ENCODE data around the gene JAKMIP2.

The JAKMIP2 gene

DNA sequence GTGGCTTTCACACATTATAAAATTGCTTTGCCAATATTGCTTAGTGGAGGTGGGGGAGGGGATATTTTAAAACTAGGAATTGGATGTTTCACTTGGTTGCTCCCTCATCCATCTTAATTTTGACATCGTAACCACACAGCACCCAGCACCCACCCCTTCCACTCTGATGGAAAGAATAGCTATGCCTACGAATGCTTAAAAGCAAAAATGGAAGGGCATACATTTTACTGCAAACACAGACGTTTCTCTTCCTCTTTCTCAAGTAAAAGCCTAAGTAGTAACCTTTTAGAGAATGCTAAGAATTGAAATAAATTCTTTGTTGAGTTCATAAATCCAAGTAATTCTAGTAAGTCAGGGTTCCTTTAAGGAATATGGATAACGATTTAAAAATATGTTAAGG lies 69.9 kb downstream of the JAKMIP2 start:
- no peak for TF ChIP-seq ZNF274 (IDR thresholded peaks at IDR 0.05; ENCODE audit: low read depth, low read length)
- no peak overlapping the region for H3K4me3 ChIP-seq (ENCODE audit: low read length)

- no peak for TF ChIP-seq ZNF274 (IDR thresholded peaks at IDR 0.05; ENCODE audit: low read depth, low read length)
- no peak overlapping the region for H3K4me3 ChIP-seq (ENCODE audit: low read length)
These were observed 70.5 kb downstream of the JAKMIP2 start for GRCh38 chr5:147712019-147712418.

DNA sequence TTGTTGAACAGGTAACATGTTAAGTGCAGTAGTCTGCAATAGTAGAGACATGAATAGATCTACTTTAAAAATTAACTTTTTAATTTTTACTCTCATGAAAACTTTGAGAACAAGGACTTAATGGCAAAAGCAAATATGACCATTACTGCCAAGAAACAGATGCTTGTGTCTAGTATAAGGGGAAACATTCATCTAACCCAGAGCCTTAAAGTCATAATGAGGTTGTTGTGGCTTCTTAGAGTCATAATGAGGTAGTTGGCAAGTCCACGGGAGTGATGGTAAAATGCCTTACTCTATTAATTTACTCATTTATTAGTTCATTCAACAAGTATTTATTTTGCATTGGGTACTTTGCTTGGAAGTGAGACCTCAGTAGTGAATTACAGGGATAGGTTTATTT lies 71.5 kb downstream of the JAKMIP2 start:
- no peak for TF ChIP-seq ZNF274 (IDR thresholded peaks at IDR 0.05; ENCODE audit: low read depth, low read length)
- no peak overlapping the region for H3K4me3 ChIP-seq (ENCODE audit: low read length)

GRCh38 chr5:147708708-147709107 lies 73.8 kb downstream of the JAKMIP2 start:
- no peak overlapping the region for H3K4me3 ChIP-seq (ENCODE audit: low read length)
- no peak for TF ChIP-seq ZNF274 (IDR thresholded peaks at IDR 0.05; ENCODE audit: low read depth, low read length)

DNA sequence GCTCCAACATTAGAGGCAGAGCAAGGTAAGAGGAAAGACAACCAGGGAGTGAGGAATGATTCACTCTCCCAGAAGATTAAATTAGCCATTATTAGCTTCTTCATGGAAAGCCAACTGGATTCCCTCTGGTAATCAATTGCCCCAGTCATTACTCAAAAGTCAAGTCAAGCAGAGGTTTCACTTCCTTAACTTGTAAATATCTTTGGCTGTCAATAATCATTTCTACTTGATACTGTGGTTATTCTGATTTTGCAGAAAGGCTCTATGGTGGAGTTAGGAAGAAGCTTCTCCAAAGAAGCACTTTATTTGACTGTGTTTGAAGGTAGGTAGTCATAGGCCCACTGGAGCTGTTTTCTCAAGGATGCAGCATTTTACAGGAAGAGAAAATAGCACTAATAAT lies 78.0 kb downstream of the JAKMIP2 start:
- H3K4me3 ChIP-seq (ENCODE audit: low read length): no peak overlapping the region
- no peak for TF ChIP-seq ZNF274 (IDR thresholded peaks at IDR 0.05; ENCODE audit: low read depth, low read length)

- no peak overlapping the region for H3K4me3 ChIP-seq (ENCODE audit: low read length)
- no peak for TF ChIP-seq ZNF274 (IDR thresholded peaks at IDR 0.05; ENCODE audit: low read depth, low read length)
These were observed 81.1 kb downstream of the JAKMIP2 start for GRCh38 chr5:147701468-147701867.

DNA sequence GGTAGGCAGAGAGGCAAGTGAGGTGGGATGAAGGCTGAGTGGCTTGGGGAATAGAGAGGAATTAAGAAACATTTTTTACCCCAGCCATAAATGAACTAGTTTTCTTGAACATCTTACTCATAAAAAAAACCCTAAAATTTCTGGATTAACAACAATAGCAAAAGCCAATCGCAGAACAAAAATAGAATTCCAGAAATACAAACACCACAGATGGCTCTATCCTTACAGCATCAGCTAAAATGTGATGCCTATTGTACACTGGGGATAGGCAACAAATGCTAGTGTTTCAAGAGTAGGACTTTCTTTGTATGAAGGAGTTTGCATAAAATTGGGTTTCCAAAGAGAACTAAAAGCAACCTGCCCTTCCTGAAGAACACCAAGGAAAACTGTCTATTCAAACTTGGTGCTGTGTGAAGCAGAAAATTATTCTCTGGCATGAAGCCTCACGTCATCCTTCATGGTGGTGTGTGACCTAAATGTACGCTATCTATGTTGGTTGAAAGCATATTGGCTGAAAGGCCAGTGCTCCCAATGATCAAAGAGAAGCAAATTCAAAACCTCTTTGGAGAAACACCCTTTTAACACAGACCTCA lies 82.9 kb downstream of the JAKMIP2 start:
- TF ChIP-seq ZNF274 (IDR thresholded peaks at IDR 0.05; ENCODE audit: low read depth, low read length): no peak
- no peak overlapping the region for H3K4me3 ChIP-seq (ENCODE audit: low read length)

- H3K4me3 ChIP-seq (ENCODE audit: low read length): no peak overlapping the region
- no peak for TF ChIP-seq ZNF274 (IDR thresholded peaks at IDR 0.05; ENCODE audit: low read depth, low read length)
These were observed 85.1 kb downstream of the JAKMIP2 start for GRCh38 chr5:147697380-147697779.

DNA sequence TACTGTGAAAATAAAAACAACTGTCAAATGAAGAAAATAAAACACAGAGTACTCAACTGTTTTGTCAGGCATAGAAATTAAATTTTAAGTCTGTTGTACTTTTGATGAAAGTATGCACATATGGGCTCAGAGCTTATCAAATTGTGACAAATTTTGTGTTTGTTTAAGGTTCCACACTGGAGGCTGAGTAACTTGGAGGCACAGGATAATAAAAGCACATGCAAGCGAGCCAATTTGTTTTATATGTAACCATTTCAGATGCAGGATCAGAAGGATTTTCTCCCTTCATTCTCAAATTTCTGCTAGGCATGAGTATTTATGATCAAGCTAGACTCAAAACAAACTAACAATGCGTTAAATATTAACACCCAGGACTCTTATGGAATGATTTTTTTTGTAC lies 87.8 kb downstream of the JAKMIP2 start:
- TF ChIP-seq ZNF274 (IDR thresholded peaks at IDR 0.05; ENCODE audit: low read depth, low read length): no peak
- no peak overlapping the region for H3K4me3 ChIP-seq (ENCODE audit: low read length)

DNA sequence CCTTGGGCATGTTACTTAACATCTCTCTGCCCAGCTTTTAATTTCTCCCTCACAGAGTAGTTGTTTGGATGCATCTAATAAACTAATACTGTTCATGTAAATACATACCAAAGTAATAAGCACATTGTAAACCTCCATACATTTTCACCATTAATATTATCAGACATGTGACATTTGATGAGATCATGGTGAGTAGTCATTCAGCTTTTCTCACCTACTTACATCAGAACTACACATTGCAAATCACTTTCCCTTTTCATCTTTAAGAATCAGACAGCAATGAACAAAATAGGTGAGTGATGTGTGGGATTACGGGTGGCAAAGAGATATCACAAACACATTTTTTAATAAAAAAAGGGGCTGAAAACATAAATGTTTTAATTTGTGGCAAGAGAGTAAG lies 89.3 kb downstream of the JAKMIP2 start:
- TF ChIP-seq ZNF274 (IDR thresholded peaks at IDR 0.05; ENCODE audit: low read depth, low read length): no peak
- no peak overlapping the region for H3K4me3 ChIP-seq (ENCODE audit: low read length)

DNA sequence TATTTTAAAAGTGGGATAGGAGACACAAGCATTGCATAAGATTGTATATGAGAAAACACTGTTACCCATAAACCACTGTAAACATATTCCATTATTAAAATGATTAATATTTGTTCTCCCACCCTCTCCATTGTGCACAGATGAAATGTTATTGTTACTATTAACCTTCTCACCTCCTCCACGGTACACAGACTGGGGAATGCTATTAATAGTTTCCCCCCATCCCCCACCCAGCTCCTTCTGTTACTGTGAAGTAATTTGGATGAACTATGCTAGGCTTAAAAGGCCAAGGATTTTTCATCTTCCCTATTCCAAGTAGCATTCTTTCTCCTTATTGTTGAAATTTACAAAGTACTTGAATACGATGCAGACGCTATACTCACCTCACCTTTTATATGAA lies 91.4 kb downstream of the JAKMIP2 start:
- H3K4me3 ChIP-seq (ENCODE audit: low read length): no peak overlapping the region
- no peak for TF ChIP-seq ZNF274 (IDR thresholded peaks at IDR 0.05; ENCODE audit: low read depth, low read length)

DNA sequence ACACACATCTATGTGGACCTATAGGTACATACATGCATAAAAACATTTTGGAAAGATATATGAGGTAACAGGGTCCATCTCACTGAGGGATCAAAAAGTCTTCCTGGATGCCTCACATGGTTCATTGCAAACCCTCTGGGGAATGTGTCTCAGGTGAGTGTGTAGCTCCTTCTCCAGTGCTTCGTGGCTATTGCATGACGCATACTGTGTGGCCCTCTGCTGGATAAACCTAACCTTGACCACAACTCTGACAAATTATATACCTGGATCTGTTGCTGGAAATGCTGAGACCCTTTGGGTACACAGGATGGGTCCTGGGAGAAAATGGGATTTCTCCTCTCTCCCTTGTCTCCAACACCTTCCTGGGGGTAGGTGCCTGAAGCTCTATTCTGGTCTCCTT lies 91.9 kb downstream of the JAKMIP2 start:
- no peak for TF ChIP-seq ZNF274 (IDR thresholded peaks at IDR 0.05; ENCODE audit: low read depth, low read length)
- H3K4me3 ChIP-seq (ENCODE audit: low read length): no peak overlapping the region

GRCh38 chr5:147689426-147689825 lies 93.1 kb downstream of the JAKMIP2 start:
- no peak for TF ChIP-seq ZNF274 (IDR thresholded peaks at IDR 0.05; ENCODE audit: low read depth, low read length)
- H3K4me3 ChIP-seq (ENCODE audit: low read length): no peak overlapping the region

DNA sequence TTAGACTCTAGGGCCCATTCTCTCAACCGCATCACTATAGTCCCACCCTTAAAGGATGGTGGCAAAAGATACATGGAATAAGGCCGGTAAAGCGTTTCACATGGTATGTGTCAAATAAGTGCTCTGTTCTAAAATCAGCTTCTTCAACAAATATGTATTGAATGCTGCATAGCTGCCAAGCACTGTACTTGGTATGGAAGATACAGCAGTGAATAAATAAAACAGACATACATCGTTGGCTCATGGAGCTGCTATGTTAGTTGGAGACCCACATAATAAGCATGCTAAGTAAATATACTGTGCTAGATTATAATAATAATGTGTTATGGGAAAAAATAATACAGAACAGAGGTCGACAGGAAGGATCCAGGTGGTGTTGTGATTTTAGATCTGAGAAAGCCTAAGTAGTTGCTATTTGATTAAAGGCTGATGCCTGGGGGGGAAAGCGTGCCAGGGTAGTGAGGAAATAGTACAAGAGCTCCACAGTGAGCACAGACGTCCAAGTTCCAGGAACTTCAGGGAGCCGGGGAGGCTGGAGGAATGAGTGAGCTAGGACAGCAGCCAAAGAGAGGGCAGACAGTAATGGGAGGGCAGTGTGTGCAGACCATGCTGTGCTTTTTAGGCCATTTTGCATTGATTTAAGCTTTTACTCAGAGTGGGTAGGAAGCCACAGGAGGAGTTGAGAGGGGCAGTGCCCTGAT lies 93.7 kb downstream of the JAKMIP2 start:
- no peak for TF ChIP-seq ZNF274 (IDR thresholded peaks at IDR 0.05; ENCODE audit: low read depth, low read length)
- no peak overlapping the region for H3K4me3 ChIP-seq (ENCODE audit: low read length)

GRCh38 chr5:147687118-147687517 lies 95.4 kb downstream of the JAKMIP2 start:
- no peak overlapping the region for H3K4me3 ChIP-seq (ENCODE audit: low read length)
- no peak for TF ChIP-seq ZNF274 (IDR thresholded peaks at IDR 0.05; ENCODE audit: low read depth, low read length)

GRCh38 chr5:147686421-147686820 lies 96.1 kb downstream of the JAKMIP2 start:
- H3K4me3 ChIP-seq (ENCODE audit: low read length): no peak overlapping the region
- TF ChIP-seq ZNF274 (IDR thresholded peaks at IDR 0.05; ENCODE audit: low read depth, low read length): no peak
